HepG2 (cell line): Measurements from ENCODE around the gene CCDC192. TPM values are rescaled to one million over a fixed set of nuclear protein-coding genes. Genes with fewer than 3 reads are reported as not detected.

ENCODE experiments used
- ATAC-seq: fragments of 200-7000 bp; cut with Tn5 transposase; 3 replicates; pipeline ENCODE4 v1.9.1; 2020; ENCODE audit warnings: mild to moderate bottlenecking, moderate library complexity
- BruUV-seq: library from RNA; stranded (reverse); fragments of 400-500 nt; replicated peaks from 2 replicates; lab custom pipeline; 2021; lab: Mats Ljungman, UMichigan
- CTCF ChIA-PET: fragments of 300-600 bp; formaldehyde crosslinking; extraction: SDS; loops from one replicate; lab custom pipeline; 2021; ENCODE audit warnings: low total read pairs, inconsistent platforms, low intra/inter-chr PET ratio; lab: Yijun Ruan, JAX
- POLR2A ChIA-PET: fragments of 350-600 bp; sonication (Branson Sonifier 250); formaldehyde crosslinking; loops from one replicate; lab custom pipeline; 2020; ENCODE audit warnings: antibody characterized with exemption, inconsistent platforms; lab: Yijun Ruan, JAX
- DNase-seq: peaks from one replicate; pipeline ENCODE4 v3.0.0-alpha.2; 2015; ENCODE audit warnings: low spot score
- FAIRE-seq: peaks from 3 replicates; lab custom pipeline; 2011; peaks lifted over from hg19 to GRCh38; lab: Jason Lieb, UNC
- H2AFZ ChIP-seq: one replicate; pipeline ENCODE4 v1.6.1; 2011; ENCODE audit warnings: low read length, inconsistent platforms
- H3K27ac ChIP-seq: fragments of 300-600 bp; 3 replicates; pipeline ENCODE4 v1.8.0; 2011; ENCODE audit warnings: mixed run types, mild to moderate bottlenecking, mixed read lengths, low read length, inconsistent platforms; ENCODE audit not compliant: insufficient read depth; ENCODE audit errors: extremely low read length
- H3K27me3 ChIP-seq, 2 experiments: fragments of 200-600 bp in 1 of 2; 2 replicates in 1 of 2; 3 replicates in 1 of 2; pipeline versions ENCODE4 v1.6.0 to v1.8.0; 2011; ENCODE audit warnings: low read length in 2 of 2, mild to moderate bottlenecking in 2 of 2, moderate library complexity in 2 of 2, inconsistent platforms in 1 of 2; ENCODE audit not compliant: insufficient read depth in 2 of 2, control insufficient read depth in 1 of 2
- H3K36me3 ChIP-seq, 2 experiments: fragments of 200-600 bp in 1 of 2; replicated peaks in 1 of 2; 2 replicates in 1 of 2; 3 replicates in 1 of 2; pipeline versions ENCODE4 v1.5.1 to v1.8.0; 2011; ENCODE audit warnings: low read length in 2 of 2, inconsistent platforms in 1 of 2; ENCODE audit not compliant: insufficient read depth in 2 of 2, control insufficient read depth in 1 of 2
- H3K4me1 ChIP-seq: 2 replicates; pipeline ENCODE4 v1.5.1; 2012; ENCODE audit warnings: low read length, inconsistent platforms; ENCODE audit not compliant: insufficient read depth
- H3K4me2 ChIP-seq: 2 replicates; pipeline ENCODE4 v1.6.0; 2011; ENCODE audit warnings: low read depth, low read length, inconsistent platforms
- H3K4me3 ChIP-seq, 3 experiments: fragments of 200-600 bp in 1 of 3; sonication (generic), shearing (Covaris generic) in 1 of 3; replicated peaks in 1 of 3; 2 replicates each; pipeline ENCODE4 v1.5.1; 2011 to 2016; ENCODE audit warnings: low read length in 3 of 3, inconsistent platforms in 2 of 3, low read depth in 2 of 3, mild to moderate bottlenecking in 2 of 3, control low read depth in 1 of 3, mixed read lengths in 1 of 3; ENCODE audit not compliant: insufficient read depth in 1 of 3
- H3K79me2 ChIP-seq: one replicate; pipeline ENCODE4 v1.6.1; 2011; ENCODE audit warnings: low read length, inconsistent platforms; ENCODE audit not compliant: insufficient read depth
- H3K9ac ChIP-seq: 2 replicates; pipeline ENCODE4 v1.6.0; 2011; ENCODE audit warnings: mild to moderate bottlenecking, low read depth, low read length, inconsistent platforms; ENCODE audit not compliant: insufficient read depth
- H3K9me3 ChIP-seq: 2 replicates; pipeline ENCODE4 v1.5.1; 2012; ENCODE audit warnings: mild to moderate bottlenecking, low read length
- H4K20me1 ChIP-seq: 2 replicates; pipeline ENCODE4 v1.6.0; 2011; ENCODE audit warnings: inconsistent platforms, mild to moderate bottlenecking, low read length, moderate library complexity; ENCODE audit not compliant: insufficient read depth
- CHCHD3 ChIP-seq: sonication (generic); formaldehyde crosslinking; IDR thresholded peaks from 2 replicates; pipeline ENCODE4 v1.8.0; 2022; ENCODE audit warnings: mild to moderate bottlenecking, missing genetic modification reagents, moderate library complexity
- DNMT1 ChIP-seq: sonication (generic); formaldehyde crosslinking; IDR thresholded peaks from 2 replicates; pipeline ENCODE4 v1.5.1; 2020; ENCODE audit warnings: mild to moderate bottlenecking, missing genetic modification reagents
- FOXC1 ChIP-seq: sonication (generic); formaldehyde crosslinking; IDR thresholded peaks from 2 replicates; pipeline ENCODE4 v1.8.0; 2022; ENCODE audit warnings: mild to moderate bottlenecking, missing genetic modification reagents, borderline replicate concordance
- IRF9 ChIP-seq: sonication (generic); formaldehyde crosslinking; IDR thresholded peaks from 2 replicates; pipeline ENCODE4 v1.8.0; 2022; ENCODE audit warnings: missing genetic modification reagents, mild to moderate bottlenecking, borderline replicate concordance
- MLXIP ChIP-seq: sonication (generic); formaldehyde crosslinking; IDR thresholded peaks from 2 replicates; pipeline ENCODE4 v1.9.0; 2021; ENCODE audit warnings: missing genetic modification reagents, borderline replicate concordance
- SKIL ChIP-seq: sonication (generic); formaldehyde crosslinking; IDR thresholded peaks from 2 replicates; pipeline ENCODE4 v1.8.0; 2022; ENCODE audit warnings: missing genetic modification reagents, mild to moderate bottlenecking, moderate library complexity, borderline replicate concordance
- THRA ChIP-seq: sonication (generic); formaldehyde crosslinking; IDR thresholded peaks from 2 replicates; pipeline ENCODE4 v1.4.0; 2020; ENCODE audit warnings: missing genetic modification reagents, borderline replicate concordance
- XRCC5 ChIP-seq: fragments of 200-400 bp; formaldehyde crosslinking; optimal IDR thresholded peaks from 2 replicates; pipeline ENCODE3; 2017; ENCODE audit warnings: mild to moderate bottlenecking, low read length
- ZC3H4 ChIP-seq: sonication (generic); formaldehyde crosslinking; IDR thresholded peaks from 2 replicates; pipeline ENCODE4 v1.4.0; 2020; ENCODE audit warnings: missing genetic modification reagents, borderline replicate concordance
- ZFP36L2 ChIP-seq: sonication (generic); formaldehyde crosslinking; IDR thresholded peaks from 2 replicates; pipeline ENCODE4 v1.4.0; 2020; ENCODE audit warnings: missing genetic modification reagents
- ZNF20 ChIP-seq: sonication (generic); formaldehyde crosslinking; IDR thresholded peaks from 2 replicates; pipeline ENCODE4 v1.4.0; 2020; ENCODE audit warnings: mild to moderate bottlenecking, moderate library complexity, missing genetic modification reagents
- ZNF224 ChIP-seq: sonication (generic); formaldehyde crosslinking; IDR thresholded peaks from 2 replicates; pipeline ENCODE4 v1.5.0; 2020; ENCODE audit warnings: mild to moderate bottlenecking, missing genetic modification reagents
- ZNF616 ChIP-seq: sonication (generic); formaldehyde crosslinking; IDR thresholded peaks from 2 replicates; pipeline ENCODE4 v1.5.0; 2020; ENCODE audit warnings: low read depth, mild to moderate bottlenecking, missing genetic modification reagents
- ZNF652 ChIP-seq: IDR thresholded peaks from 2 replicates; pipeline ENCODE4 v1.6.1; 2016; ENCODE audit warnings: low read depth, borderline replicate concordance
- WGBS: methylation state at CpG from one replicate; pipeline ENCODE4 v1.1.6; 2017; ENCODE audit warnings: low lambda C conversion rate; 5-methylcytosine and 5-hydroxymethylcytosine counted together
- in situ Hi-C: cut with HindIII; loops from 2 replicates; pipeline ENCODE4 v1.10.0; 2017; ENCODE audit warnings: low pct_unique_long_range_greater_than_20kb; ENCODE audit not compliant: extremely low pct_ligation_motif_present
- intact Hi-C: fragments of 100-400 bp; cut with micrococcal nuclease; formaldehyde crosslinking; loops from one replicate; pipeline ENCODE4 v1.10.0; 2022; ENCODE audit not compliant: unreplicated experiment
- polyA plus RNA-seq, 8 experiments: library from polyadenylated mRNA; depleted of rRNA in 3 of 8; stranded (reverse) in 7 of 8; unstranded in 1 of 8; fragments of >200 nt; fragmentation: Illumina TruSeq in 4 of 8; extraction: Trizol in 4 of 8; gene quantifications; 2 replicates each; pipeline versions ENCODE4 v1.2.1 to v1.2.3, GENCODE V29; 2011 to 2016; ENCODE audit warnings: low read depth in 4 of 8, missing spikeins in 1 of 8, mixed read lengths in 1 of 8; ENCODE audit not compliant: insufficient read depth in 1 of 8
- total RNA-seq, 5 experiments: library from RNA; depleted of rRNA; stranded (reverse); fragments of >200 nt; fragmentation: Illumina TruSeq; extraction: Trizol; gene quantifications; 2 replicates each; pipeline ENCODE4 v1.2.3, GENCODE V29; 2016; ENCODE audit warnings: low read depth in 1 of 5

CCDC192 gene
- total and polyA plus RNA-seq, 2 of the 13 experiments (the other 11 are each of a cell fraction or from before 2014, with no cell fraction given): not detected

- no peaks in the 10 kb centered on the region for H3K9me3 ChIP-seq
- in situ Hi-C loops: loop anchor here (25.0 kb wide), 1 partner anchor 201 kb away; the partner anchor contains the start of gene SLC12A2
- no peaks in the 10 kb centered on the region; a peak in 1 of 5 replicates for H3K27me3 ChIP-seq
- no peak overlapping the region for H3K4me2 ChIP-seq
- H3K9ac ChIP-seq: no peak overlapping the region
- no peak overlapping the region for H2AFZ ChIP-seq
- intact Hi-C loops: no loop called here
- no peak overlapping the region for H3K27ac ChIP-seq
- no peaks in the 10 kb centered on the region for H3K79me2 ChIP-seq
- FAIRE-seq (no peak), DNase-seq (no peak), ATAC-seq (no peak)
- ChIA-PET CTCF (no interaction called here), POLR2A (no interaction called here)
- no peaks in the 10 kb centered on the region for H3K36me3 ChIP-seq
- TF ChIP-seq IRF9 (no peak), ZNF224 (no peak), ZFP36L2 (no peak), XRCC5 (no peak), ZNF652 (CRISPR knock-in tag) (no peak), ZNF20 (no peak), CHCHD3 (CRISPR knock-in tag) (no peak), THRA (CRISPR knock-in tag) (no peak), FOXC1 (CRISPR knock-in tag) (no peak), ZNF616 (CRISPR knock-in tag) (no peak), ZC3H4 (CRISPR knock-in tag) (no peak), MLXIP (CRISPR knock-in tag) (no peak), SKIL (CRISPR knock-in tag) (no peak), DNMT1 (CRISPR knock-in tag) (no peak)
- no peaks in the 10 kb centered on the region; the same call in 1 of the 2 replicates for H3K4me1 ChIP-seq
- no peak overlapping the region for H3K4me3 ChIP-seq
- no TSS peak for BruUV-seq
- 44% methylated on average over 3 of the region's 3 CpGs for WGBS
- no peaks in the 10 kb centered on the region for H4K20me1 ChIP-seq
These were observed 182.9 kb downstream of the CCDC192 start for GRCh38 chr5:127886081-127886480.
